H4 (cell line): ENCODE data around the gene QRFP. TPM values are rescaled to one million over a fixed set of nuclear protein-coding genes. Genes with fewer than 3 reads are reported as not detected.
"Not testable (repeated sequence)": the region's sequence is repeated elsewhere in the genome, so short reads cannot be mapped to it uniquely, and the experiment has no call there.

Source experiments
- DNase-seq: peaks from one replicate; pipeline ENCODE4 v3.0.0-alpha.2; 2015; ENCODE audit warnings: low spot score
- total RNA-seq: library from RNA; depleted of rRNA; stranded (reverse); fragments of >200 nt; shearing (Covaris generic); gene quantifications from 2 replicates; pipeline ENCODE4 v1.2.3, GENCODE V29; 2014; rRNA removed

QRFP gene
- total RNA-seq, 1 experiment from 2014 or later, result not detected

- no peak for DNase-seq
Observed at GRCh38 chr9:130849356-130849755, 47.3 kb downstream of the QRFP start.

GRCh38 chr9:130848514-130848913, 48.1 kb downstream of the QRFP start:
- DNase-seq, result not testable (repeated sequence)

GRCh38 chr9:130847306-130848217, 49.0 kb downstream of the QRFP start:
- DNase-seq, result peak; percentile 95

GRCh38 chr9:130846487-130847305, 49.9 kb downstream of the QRFP start:
- peak; percentile 72 for DNase-seq

- peak; percentile 77 for DNase-seq
Observed at GRCh38 chr9:130845901-130846481, 50.6 kb downstream of the QRFP start.

- DNase-seq, result no peak
Observed at GRCh38 chr9:130845254-130845653, 51.4 kb downstream of the QRFP start.

GRCh38 chr9:130844044-130844451, 52.6 kb downstream of the QRFP start:
- DNase-seq, result no peak

DNA sequence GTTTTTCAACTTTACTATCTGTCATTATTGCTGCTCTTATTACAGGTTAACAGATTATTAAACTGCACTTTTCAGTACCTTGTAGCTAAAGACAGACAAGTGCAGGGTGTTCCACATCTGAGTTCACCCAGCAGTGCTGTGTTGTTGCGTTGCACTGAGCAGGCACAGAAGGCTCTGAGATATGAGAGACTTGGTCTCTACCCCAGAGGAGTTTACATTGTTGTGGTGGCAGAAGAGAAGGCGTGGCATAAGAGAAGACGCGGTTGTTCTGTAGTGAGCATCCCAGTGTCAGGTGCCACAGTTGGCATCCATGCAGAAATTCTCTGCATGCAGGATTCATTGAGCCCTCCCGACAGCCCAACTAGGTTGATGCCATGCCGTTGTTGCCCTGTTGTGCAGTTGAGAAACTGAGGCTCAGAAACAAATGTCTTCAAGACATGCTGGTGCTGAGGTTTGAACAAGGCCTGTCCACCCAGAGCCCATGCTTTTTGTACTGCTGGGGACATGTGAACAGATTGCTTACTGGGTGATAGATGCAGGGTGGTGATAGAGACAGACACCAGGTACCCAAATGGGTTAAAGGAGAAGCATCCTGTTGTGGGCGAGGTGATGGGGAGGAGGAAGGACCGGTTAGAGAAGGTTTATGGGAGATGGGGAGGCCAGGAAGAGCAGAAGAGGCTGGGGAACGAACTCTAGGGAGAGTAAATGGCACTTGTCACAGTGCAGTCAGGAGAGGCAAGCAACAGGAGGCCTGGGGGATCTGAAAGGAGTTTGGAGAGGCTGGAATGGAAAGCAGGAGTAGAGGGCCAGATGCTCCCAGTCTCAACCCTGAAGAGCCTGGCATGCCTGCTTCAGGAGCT, 53.3 kb downstream of the QRFP start:
- DNase-seq, result no peak

Other genes starting within 250 kb of the QRFP start
- gene PRDM12, start 232.2 kb downstream of the QRFP start, total RNA-seq, result not detected in 2 replicates
- 51.5 and 63.6 TPM in 2 replicates for gene EXOSC2, start 203.0 kb downstream of the QRFP start, total RNA-seq
- gene ABL1, start 61.6 kb downstream of the QRFP start, total RNA-seq, result 18.5 and 20.0 TPM in 2 replicates
- gene FIBCD1, start 42.4 kb upstream of the QRFP start, total RNA-seq, result 5.3 and 7.5 TPM in 2 replicates
- gene LAMC3, start 112.4 kb upstream of the QRFP start, total RNA-seq, result 0.49 and 0.60 TPM in 2 replicates
- 3.3 TPM in 2 replicates for gene AIF1L, start 199.7 kb upstream of the QRFP start, total RNA-seq
- gene NUP214, start 228.8 kb upstream of the QRFP start, total RNA-seq, result 10.5 and 15.6 TPM in 2 replicates